Nucleus accumbens (tissue), 56 donors: ENCODE measurements around the gene C11orf98.
A peak's percentile ranks its signal among the peaks of the same experiment; 100 is the strongest.
"Not testable (repeated sequence)": the region's sequence is repeated elsewhere in the genome, so short reads cannot be mapped to it uniquely, and the experiment has no call there.

Experiments
- DNase-seq, 56 donors: peaks; one replicate each; lab custom pipeline; 2025; lab: John Stamatoyannopoulos, UW

Gene C11orf98

DNA sequence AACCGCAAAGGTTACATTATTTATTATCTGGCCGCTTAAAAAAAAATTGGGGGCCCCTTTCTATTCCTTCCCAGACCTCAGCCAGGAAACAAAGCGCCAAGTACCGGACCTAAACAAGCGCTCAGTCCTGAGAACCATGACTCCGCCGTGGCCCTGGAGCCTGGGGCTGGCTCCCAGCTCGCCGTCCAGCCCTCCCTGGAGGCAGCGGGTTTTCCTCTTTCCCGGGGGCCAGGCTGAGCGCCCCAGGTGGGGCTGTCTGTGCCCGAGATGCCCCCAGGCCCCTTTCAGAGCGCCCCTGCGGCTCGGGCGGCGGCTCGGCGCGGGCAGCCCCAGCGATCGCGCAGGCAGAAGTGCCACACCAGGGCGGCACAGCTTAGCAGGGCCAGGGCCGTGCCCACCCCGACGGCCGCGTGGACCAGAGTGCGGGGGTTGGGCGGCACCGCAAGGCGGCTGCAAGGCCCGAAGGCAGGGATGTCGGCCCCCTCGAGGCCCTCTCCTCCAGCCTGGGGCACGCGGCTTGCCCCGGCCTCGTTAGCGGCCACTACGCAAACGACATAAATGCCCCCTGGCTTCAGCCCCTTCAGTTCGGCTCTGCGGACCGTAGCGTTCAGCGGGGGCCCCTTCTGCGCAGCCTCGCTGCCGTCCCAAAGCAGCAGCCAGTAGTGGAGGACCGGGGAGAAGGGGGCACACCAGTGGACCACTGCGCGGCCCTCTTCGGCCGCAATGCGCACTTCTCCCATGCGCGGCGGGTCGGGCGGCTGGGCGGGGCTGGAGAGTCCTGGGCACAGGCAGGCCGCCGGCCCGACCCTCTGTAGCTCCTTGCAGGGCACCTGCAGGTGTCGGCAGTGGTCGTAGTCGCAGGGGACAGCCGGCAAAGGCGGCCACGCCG, 22.7 kb upstream of the C11orf98 start:
- no peak for DNase-seq

DNA sequence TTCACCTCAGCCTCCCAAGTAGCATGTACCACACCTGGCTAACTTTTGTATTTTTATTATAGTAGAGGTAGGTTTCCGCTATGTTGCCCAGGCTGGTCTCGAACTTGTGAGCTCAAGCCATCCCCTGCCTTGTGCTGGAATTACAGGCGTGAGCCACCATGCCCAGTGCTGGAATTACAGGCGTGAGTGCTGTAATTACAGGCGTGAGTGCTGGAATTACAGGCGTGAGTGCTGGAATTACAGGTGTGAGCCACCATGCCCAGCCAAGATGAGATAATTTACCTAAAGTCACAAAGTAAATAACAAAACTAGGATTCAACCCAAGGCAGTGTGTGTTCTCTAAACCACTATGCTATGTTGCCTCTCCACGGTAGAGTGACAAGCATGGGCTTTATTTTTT, 17.5 kb upstream of the C11orf98 start:
- DNase-seq = no peak

DNA sequence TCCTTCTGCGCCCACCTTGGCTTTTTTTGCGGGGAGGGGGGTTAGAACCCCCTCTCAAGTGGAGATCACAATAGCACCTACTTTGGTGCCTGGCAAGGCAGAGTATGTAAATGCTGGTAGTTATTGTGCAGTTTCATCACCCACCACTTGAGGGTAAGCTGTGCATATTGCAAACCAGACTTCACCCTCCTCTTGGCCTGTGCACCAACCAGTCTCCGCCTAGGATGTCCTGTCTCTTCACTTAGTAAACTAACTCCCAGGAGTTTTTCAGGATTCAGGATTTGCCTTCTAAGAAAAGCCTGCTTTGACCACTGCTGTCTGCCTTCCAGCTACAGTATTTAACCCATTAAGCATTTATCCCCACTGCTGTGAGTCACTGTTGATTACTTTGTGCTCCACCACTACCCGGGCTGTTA, 15.8 kb upstream of the C11orf98 start:
- DNase-seq = no peak

DNA sequence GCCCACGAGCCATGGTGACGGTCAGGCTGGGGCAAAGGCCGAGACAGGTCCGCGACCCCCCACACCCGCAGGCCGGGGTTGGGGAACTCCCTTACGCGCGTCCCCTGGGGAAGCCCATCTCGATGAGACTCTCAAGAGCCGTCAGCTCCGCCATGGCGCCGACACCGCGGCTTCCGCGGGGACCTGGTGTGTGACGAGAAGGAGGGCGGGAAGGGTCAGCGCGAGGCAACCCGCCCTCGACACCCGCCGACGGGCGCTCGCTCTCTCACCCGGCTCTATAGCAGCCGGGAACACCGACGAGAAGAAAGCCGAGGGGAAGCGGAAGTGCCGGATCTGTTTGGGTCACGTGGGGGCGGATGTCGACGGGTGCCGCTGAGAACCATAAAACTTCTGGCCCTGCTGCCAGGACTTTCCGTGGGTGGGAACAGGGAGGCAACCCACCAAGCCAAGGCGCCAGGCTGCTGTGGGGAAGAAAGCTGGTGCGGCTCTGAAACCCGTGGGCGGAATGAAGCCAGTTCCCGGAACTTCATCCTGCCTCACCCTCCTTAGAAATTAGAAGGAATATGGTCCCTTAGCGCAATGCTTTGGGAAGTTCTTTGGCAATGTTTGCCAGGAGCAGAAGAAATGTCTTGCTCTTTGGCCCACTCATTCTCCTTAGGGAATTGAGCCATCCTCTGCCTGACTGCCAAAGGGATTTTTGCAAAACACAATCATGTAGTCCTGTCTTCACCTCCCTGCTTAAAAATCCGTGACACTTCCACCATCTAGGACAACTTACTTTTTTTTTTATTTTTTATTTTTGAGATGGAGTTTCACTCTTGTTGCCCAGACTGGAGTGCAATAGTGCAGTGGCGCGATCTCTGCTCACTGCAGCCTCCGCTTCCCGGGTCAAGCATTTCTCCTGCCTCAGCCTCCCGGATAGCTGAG, 14.0 kb upstream of the C11orf98 start, which contains the start of gene UBXN1:
UBXN1 (minus strand) TSS at position 304 of the 927 bp plus-strand sequence; CDS start at position 154, 150 bp downstream.
- peak in 54 of 56 donors; percentile 45 to 93 (median 84) for DNase-seq

DNA sequence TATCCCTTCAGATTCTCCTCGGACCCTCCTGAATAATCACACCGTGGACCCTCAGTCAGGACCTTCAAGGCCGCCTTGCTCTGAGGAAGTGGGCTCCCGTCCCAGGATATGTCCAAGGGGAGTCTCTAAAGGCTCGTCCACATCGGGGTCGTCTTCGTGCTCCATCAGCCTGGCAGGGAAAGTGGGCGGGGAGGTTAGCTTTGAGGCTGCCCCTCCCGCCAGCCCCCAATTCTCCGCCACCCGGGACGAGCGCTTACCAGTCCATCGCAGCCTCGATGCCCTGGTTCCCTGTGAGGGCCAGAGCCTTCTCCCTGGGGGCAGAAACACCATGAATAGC, 13.4 kb upstream of the C11orf98 start:
- no peak for DNase-seq

DNA sequence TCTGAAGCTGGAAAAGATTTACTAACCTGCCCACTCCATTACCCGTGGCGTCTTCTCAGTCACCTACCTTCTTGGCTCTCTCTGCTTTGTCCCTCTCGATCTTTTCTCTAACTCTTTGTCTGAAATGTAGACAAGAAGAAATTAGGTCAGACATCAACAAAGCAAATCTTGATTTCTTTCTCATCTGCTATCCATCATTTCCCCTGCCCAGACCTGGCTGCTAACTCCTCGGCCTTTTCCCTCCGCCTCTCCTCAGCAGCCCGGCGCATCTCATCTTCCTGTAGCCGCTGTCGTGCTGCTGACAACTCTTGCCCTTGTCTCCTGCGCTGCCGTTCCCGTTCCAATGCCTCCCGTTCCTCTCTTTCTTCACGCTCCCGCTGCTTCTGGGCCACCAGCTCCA, 12.7 kb upstream of the C11orf98 start:
- DNase-seq = no peak

DNA sequence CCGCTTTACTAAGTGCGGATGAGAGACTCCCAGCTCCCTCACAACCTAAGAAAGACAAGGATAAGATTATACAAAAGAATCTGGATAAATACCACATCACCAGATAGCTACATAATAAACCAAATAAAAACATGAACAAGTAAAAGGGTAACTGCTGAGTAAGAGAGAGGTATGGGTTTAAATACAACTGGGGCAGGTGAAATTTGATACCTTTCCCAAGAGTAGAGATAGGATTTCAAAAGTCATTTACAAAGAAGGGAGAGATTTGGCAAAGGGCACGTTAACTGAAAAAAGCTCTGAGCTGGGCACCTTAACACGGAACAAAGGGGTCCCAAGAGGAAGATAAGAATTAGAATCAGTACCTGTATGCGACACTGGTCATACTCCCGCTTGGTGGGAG, 12.1 kb upstream of the C11orf98 start:
- no peak for DNase-seq

DNA sequence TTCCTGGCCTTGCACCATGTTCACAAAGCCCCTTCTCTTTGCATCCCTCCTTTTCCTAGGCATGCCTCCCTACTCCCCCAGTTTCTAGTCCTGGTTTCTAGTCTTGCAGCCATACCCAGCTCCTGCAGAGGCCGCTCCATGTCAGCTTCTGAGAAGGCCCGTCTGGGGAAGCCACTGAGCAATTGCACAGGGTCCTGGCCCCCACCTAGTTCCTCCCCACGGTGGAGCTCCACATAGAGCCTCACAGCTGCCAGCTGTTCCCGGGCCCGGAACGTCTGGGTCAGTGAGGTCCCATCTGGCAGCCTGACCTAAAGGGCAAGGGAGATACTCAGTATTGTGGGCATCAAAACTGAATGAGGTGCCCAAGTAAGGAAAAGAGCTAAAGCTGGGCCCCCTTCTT, 11.7 kb upstream of the C11orf98 start:
- DNase-seq = no peak

DNA sequence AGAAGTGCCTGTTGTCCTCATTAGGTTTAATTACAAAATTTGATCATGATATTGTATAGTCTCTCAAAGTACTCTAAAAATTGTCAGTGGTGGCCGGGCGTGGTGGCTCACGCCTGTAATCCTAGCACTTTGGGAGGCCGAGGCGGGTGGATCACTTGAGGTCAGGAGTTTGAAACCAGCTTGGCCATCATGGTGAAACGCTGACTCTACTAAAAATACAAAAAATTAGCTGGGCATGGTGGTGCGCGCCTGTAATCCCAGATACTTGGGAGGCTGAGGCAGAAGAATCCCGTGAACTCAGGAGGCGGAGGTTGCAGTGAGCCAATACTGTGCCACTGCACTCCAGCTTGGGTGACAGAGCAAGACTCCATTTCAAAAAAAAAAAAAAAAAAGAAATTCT, 10.4 kb upstream of the C11orf98 start:
- not testable (repeated sequence) for DNase-seq

DNA sequence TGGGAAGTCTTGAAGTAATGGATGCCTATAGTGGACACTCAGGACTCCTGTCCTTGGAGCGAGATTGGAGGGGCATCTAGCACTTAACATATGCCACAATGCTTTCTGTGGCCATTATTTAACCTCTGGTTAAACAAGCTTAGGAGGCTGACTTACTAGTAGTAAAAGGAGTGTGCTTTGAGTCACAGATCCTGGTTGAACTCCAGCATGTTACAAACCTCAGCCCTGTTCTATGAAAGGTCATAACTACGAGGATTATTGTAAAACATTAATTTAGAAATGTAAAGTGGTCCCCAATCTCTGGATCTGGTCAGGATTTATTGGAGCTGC, 8.2 kb upstream of the C11orf98 start:
- no peak for DNase-seq

DNA sequence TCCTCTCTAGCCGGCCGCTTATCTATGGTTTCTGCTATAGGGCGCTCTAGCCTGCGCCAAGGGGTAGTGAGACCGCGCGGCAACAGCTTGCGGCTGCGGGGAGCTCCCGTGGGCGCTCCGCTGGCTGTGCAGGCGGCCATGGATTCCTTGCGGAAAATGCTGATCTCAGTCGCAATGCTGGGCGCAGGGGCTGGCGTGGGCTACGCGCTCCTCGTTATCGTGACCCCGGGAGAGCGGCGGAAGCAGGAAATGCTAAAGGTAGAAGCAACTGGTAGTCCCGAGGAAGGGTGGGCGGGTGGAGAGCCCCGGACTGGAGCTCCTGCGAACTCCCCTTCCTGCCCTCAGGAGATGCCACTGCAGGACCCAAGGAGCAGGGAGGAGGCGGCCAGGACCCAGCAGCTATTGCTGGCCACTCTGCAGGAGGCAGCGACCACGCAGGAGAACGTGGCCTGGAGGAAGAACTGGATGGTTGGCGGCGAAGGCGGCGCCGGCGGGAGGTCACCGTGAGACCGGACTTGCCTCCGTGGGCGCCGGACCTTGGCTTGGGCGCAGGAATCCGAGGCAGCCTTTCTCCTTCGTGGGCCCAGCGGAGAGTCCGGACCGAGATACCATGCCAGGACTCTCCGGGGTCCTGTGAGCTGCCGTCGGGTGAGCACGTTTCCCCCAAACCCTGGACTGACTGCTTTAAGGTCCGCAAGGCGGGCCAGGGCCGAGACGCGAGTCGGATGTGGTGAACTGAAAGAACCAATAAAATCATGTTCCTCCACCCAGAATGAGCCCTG, 6.8 kb upstream of the C11orf98 start, which contains the start of the genes LBHD1 and UQCC3:
LBHD1 (minus strand) TSS at position 660 of the 782 bp plus-strand sequence. CDS start 2,236 bp downstream, outside the sequence.
UQCC3 (plus strand) TSS at position 66 of the 782 bp plus-strand sequence; CDS start at position 139, 73 bp downstream.
- DNase-seq = peak in 55 of 56 donors; percentile 34 to 89 (median 75)

DNA sequence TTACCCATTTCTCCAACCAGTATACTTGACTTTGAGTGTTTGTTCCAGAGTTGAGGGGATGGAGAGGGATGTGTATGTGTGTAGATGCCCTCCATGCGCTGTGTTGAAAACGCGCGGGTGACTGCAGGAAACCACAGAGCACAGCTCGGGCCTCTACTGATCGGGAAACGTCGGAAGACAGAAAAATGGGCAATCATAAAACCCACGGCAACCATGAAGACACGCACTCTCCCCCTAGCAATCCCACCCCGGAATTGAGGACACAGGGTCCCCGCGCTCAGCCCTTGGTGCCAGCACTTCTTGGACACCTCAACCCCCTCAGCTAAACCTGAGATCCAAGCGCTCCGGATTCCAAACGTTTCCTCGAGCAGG, 6.2 kb upstream of the C11orf98 start:
- peak in 1 of 56 donors; percentile 61 for DNase-seq

DNA sequence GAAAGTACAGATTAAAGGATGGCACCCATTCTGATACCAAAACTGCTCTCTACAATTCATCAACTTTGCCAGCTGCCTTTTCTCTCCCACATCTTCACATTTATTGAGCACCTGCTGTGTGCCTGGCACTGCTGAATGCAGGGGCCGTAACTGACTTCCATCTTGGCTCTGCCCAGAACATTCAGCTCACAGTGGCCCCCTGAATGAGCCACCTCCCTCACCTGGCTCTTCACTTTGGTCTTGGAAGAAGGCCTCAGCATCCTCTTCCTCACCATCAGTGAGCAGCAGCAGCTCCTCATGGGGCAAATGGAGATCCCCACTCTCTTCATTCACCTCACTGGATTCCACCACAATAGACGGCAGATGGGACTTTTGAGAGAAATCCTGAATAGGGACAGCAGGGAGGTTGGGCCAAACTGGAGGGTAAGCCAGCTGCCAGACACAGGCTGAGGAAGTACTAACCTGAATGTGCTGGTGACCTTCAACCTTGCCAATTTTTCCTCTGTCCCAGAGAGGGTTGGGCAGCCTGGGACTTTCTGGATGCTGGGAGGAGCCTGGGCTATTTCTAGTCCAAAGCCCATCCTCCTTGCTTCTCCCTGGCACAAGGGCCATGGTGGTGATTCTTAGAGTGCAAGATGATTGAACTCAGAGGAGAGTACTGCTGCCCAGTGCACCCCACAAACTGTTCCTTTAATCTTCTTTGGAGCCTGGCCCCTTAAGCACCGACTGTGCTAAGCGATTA, 4.6 kb upstream of the C11orf98 start:
- DNase-seq = no peak

DNA sequence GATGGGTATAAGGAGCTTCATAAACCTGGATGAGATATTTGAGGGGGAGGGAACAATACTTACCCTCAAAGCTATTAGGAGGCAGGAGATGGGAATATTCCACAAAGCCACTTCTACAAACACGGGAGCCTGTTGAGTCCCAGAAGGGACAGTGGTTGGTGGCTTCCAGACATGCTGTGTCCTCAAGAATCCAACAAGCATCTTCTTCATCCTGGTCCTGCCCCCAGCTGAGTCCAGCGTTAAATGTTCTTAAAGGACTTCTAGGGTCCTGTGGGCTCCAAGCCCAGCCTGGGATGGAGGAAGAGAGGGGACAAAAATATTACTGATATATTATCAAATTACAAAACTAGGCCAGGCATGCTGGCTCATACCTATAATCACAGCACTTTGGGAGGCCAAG, 2.5 kb upstream of the C11orf98 start:
- DNase-seq = no peak

DNA sequence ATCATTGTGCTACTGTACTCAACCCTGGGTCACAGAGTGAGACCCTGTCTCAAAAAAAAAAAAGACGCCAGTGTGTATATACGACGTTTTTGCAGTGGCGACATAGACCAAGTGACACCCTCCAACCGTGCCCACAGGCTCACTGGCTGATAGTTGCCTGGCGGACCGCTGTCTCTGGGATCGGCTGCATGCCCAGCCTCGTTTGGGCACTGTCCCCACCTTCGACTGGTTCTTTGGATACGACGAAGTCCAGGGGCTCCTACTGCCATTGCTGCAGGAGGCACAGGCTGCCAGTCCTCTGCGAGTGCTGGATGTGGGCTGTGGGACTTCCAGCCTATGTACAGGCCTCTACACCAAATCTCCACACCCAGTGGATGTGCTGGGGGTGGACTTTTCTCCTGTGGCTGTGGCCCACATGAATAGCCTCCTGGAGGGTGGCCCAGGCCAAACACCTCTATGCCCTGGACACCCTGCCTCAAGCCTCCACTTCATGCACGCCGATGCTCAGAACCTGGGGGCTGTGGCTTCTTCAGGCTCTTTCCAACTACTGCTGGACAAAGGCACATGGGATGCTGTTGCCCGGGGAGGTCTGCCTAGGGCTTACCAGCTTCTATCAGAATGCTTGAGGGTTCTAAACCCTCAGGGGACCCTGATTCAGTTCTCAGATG, 1.4 kb upstream of the C11orf98 start:
- DNase-seq = no peak

DNA sequence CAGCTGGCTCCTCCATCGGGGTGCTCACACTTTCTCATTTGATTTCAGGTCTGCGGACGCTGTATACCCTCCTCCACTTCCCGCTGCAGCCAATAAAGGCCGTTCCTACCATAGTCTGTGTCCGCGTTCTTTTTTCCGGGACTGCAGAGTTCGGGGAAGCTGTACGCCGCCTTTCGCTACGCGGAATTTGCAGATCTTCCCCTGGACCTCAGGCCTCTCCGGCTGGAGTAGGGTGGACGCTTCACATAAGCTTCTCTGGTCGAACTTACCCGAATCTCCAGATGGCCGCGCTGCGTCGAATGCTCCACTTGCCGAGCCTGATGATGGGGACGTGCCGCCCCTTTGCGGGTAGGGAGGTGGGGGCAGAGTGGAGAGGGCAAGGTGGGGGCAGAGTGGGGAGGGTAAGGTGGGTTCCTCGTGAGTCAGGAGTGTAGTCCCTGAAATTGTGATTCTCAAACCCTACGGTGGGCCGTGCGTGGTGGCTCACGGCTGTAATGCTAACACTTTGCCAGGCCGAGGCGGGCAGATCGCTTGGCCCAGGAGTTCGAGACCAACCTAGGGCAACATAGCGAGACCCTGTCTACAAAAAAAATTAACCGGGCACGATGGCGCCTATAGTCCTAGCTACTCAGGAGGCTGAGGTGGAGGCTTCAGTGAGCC, 719 bp upstream of the C11orf98 start:
- peak in 28 of 56 donors; percentile 14 to 79 (median 52) for DNase-seq

DNA sequence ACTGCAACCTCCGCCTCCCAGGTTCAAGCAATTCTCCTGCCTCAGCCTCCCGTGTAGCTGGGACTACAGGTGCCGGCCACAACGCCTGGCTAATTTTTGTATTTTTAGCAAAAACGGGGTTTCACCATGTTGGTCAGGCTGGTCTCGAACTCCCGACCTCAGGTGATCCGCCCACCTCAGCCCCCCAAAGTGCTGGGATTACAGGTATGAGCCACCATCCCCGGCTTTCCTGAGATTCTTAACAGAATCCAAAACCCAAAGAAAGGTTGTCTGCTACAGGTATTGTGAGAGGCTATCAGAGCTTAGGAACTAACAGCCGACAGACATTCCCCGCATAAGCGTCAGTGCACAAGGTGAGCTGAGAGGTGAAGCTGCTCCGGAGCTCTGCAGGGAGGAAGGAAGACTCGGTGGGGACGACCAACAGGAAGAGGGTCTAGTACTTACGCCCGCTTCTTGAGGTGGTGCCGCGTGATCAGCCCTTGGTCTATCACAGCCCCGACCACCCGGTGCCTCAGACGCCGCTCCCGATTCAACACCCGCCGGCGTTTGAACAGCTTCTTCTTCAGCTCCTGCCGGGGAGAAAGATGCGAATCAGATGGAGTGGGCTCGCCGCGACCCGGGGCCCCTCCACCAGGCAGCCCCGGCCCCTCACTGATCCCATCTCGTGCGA, 470 bp downstream of the C11orf98 start:
- DNase-seq = peak in 15 of 56 donors; percentile 34 to 79 (median 66)
